ENCODE data around the gene FOCAD.

- TF ChIP-seq, protein P1, sequence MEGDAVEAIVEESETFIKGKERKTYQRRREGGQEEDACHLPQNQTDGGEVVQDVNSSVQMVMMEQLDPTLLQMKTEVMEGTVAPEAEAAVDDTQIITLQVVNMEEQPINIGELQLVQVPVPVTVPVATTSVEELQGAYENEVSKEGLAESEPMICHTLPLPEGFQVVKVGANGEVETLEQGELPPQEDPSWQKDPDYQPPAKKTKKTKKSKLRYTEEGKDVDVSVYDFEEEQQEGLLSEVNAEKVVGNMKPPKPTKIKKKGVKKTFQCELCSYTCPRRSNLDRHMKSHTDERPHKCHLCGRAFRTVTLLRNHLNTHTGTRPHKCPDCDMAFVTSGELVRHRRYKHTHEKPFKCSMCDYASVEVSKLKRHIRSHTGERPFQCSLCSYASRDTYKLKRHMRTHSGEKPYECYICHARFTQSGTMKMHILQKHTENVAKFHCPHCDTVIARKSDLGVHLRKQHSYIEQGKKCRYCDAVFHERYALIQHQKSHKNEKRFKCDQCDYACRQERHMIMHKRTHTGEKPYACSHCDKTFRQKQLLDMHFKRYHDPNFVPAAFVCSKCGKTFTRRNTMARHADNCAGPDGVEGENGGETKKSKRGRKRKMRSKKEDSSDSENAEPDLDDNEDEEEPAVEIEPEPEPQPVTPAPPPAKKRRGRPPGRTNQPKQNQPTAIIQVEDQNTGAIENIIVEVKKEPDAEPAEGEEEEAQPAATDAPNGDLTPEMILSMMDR (IDR thresholded peaks at IDR 0.05): no peak
- no peak for TF ChIP-seq POLR2A (IDR thresholded peaks at IDR 0.05; ENCODE audit: low read depth)
Measured at GRCh38 chr9:21042466-21042865, 358.4 kb downstream of the FOCAD start.

All from esophagus muscularis mucosa (tissue), 3 donors.